ENCODE measurements around the gene KIAA2012.
"Not testable (repeated sequence)": the region's sequence is repeated elsewhere in the genome, so short reads cannot be mapped to it uniquely, and the experiment has no call there.

KIAA2012 gene

DNA sequence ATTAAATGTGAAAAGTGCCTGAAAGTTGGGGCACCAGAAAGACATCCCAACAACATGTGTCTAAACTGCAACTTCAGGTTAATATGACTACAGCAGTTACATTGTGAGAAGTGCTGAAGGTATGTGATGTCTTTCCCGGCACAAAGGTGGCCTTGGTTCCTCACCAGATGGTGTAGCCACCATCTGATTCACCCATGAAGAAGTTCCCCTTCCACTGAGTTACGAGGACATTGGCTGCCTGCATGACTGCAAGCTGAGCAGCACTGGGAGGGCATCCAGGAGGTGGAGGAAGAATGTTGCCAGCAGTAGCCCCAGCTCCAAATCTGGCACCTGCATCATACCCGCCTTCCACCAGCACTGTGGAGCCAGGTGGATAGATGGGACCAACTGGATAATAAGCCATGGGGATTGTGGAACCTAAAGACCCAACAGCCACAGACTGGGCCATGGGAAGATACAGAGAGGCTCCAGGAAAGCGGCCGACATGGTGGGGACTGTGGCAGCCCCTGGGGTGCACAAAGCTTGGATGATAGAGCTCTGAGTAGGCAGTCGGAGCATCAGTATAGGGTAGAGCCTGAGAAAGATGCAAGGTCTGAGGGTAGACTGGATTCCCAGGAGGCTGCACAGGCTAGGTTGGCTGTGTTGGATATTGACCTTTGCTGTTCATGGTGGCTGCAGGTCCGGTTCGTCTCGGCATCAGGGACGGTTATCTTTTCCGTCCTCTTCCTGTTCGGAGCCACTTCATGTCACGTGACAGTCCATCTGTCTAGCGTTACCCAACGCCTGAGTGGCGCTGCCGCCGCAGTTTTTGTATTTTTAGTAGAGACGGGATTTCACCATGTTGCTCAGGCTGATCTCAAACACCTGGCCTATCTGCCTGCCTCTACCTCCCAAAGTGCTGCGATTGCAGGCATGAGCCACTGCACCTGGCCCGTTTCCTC lies 128.4 kb downstream of the KIAA2012 start:
- Histone ChIP-seq H3K36me3 (ENCODE audit: insufficient read depth, low read length) (peaks cover 23% of the 10 kb centered on the region), H3K27ac (ENCODE audit: low read depth, low read length) (no peak overlapping the region), H3K4me3 (ENCODE audit: low read length) (no peak overlapping the region), H3K27me3 (ENCODE audit: insufficient read depth, low read length) (no peaks in the 10 kb centered on the region), H3K4me1 (ENCODE audit: insufficient read depth, low read length) (no peaks in the 10 kb centered on the region), H3K9me3 (ENCODE audit: insufficient read depth, low read depth, low read length) (no peaks in the 10 kb centered on the region), H3K9ac (ENCODE audit: low read depth, low read length) (no peak overlapping the region)
- WGBS: 98% methylated on average over 20 of the region's 21 CpGs

DNA sequence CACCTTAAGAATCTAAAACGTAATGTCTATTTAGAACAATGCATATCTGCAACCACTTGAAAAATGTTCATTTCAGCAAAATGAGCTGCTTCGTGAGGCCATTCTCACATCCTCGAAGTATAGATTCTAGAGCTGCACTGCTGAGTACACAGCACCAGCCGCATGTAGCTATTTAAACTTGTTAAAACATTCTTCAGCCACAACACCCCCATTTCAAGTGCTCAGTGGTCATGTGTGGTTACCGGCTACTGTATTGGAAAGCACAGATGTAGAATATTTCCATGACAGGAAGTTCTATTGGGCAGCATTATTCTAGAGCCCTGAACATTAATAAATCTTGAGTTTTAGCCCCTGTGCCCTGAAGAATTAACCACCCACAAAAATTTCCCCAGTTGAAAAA lies 130.3 kb downstream of the KIAA2012 start:
- Histone ChIP-seq H3K4me3 (ENCODE audit: low read length) (no peak overlapping the region), H3K36me3 (ENCODE audit: insufficient read depth, low read length) (peaks cover 40% of the 10 kb centered on the region), H3K27ac (ENCODE audit: low read depth, low read length) (no peak overlapping the region), H3K4me1 (ENCODE audit: insufficient read depth, low read length) (no peaks in the 10 kb centered on the region), H3K9ac (ENCODE audit: low read depth, low read length) (no peak overlapping the region), H3K9me3 (ENCODE audit: insufficient read depth, low read depth, low read length) (no peaks in the 10 kb centered on the region), H3K27me3 (ENCODE audit: insufficient read depth, low read length) (no peaks in the 10 kb centered on the region)
- WGBS: 97% methylated on average over 5 of the region's 5 CpGs

DNA sequence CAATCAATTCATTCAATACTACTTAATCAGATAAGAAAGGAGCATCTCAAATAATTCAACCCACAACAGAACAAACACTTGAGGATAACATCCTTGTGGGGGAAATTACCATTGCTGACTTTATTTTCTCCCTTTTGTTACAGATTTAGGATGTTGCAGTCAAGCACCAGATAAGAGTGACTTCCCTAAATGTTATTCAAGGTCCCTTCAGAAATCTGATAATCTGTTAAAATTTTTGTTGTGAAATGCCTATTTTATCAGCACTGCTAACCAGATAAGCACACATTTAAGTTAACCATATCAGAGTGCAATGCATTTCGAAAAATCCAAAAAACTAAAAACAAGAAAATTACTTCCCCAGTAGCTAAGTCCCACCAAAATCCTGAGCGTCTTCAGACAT lies 131.8 kb downstream of the KIAA2012 start:
- no peaks in the 10 kb centered on the region for H3K9me3 ChIP-seq (ENCODE audit: insufficient read depth, low read depth, low read length)
- H3K27me3 ChIP-seq (ENCODE audit: insufficient read depth, low read length): no peaks in the 10 kb centered on the region
- H3K27ac ChIP-seq (ENCODE audit: low read depth, low read length): no peak overlapping the region
- no peaks in the 10 kb centered on the region for H3K4me1 ChIP-seq (ENCODE audit: insufficient read depth, low read length)
- H3K4me3 ChIP-seq (ENCODE audit: low read length): no peak overlapping the region
- H3K36me3 ChIP-seq (ENCODE audit: insufficient read depth, low read length): peaks cover 52% of the 10 kb centered on the region
- H3K9ac ChIP-seq (ENCODE audit: low read depth, low read length): no peak overlapping the region
- 93% methylated on average over 2 of the region's 2 CpGs for WGBS

DNA sequence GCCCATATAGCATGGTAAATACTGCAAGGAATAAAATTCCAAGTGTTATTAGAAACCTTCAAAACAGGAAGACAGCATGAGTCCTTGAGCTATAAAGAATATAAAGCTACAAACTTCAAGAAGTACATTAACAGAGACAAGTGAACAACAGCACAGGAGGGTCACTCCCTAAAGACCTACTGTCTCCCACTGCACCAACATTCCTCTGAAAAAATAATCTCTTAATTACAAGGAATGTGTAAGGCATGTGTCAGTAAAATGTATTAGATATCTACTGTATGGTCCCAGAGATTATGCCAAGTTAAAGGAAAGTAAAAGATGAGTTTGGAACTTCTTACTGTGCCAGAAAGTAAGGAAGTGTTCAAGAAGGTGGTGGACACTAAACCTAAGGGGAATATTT lies 135.5 kb downstream of the KIAA2012 start:
- no peak overlapping the region for H3K27ac ChIP-seq (ENCODE audit: low read depth, low read length)
- H3K4me1 ChIP-seq (ENCODE audit: insufficient read depth, low read length): no peaks in the 10 kb centered on the region
- H3K9ac ChIP-seq (ENCODE audit: low read depth, low read length): no peak overlapping the region
- no peaks in the 10 kb centered on the region for H3K27me3 ChIP-seq (ENCODE audit: insufficient read depth, low read length)
- no peaks in the 10 kb centered on the region for H3K9me3 ChIP-seq (ENCODE audit: insufficient read depth, low read depth, low read length)
- no peak overlapping the region for H3K4me3 ChIP-seq (ENCODE audit: low read length)
- peaks cover 79% of the 10 kb centered on the region for H3K36me3 ChIP-seq (ENCODE audit: insufficient read depth, low read length)

DNA sequence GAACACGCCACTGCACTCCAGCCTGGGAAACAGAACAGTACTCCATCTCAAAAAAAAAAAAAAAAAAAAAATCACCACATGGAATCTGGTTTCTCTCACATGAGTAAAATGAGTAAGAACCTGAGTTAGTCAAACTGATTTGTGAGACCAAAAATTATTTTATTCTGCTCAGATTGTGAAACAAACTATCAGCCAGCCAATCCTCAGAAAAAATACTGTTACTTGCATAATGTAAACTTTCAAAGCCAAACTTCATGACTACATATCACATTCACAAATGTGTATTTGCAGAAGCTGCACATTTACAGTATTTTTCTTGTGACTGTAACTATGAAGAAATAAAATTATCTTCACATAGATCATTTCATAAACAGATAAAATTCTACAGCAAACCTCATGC lies 142.1 kb downstream of the KIAA2012 start:
- Histone ChIP-seq H3K27ac (ENCODE audit: low read depth, low read length) (no peak overlapping the region), H3K9ac (ENCODE audit: low read depth, low read length) (no peak overlapping the region), H3K4me1 (ENCODE audit: insufficient read depth, low read length) (no peaks in the 10 kb centered on the region), H3K36me3 (ENCODE audit: insufficient read depth, low read length) (peaks cover 83% of the 10 kb centered on the region), H3K27me3 (ENCODE audit: insufficient read depth, low read length) (no peaks in the 10 kb centered on the region), H3K4me3 (ENCODE audit: low read length) (no peak overlapping the region), H3K9me3 (ENCODE audit: insufficient read depth, low read depth, low read length) (no peaks in the 10 kb centered on the region)
- WGBS: 100% methylated on average over 1 of the region's 1 CpG

DNA sequence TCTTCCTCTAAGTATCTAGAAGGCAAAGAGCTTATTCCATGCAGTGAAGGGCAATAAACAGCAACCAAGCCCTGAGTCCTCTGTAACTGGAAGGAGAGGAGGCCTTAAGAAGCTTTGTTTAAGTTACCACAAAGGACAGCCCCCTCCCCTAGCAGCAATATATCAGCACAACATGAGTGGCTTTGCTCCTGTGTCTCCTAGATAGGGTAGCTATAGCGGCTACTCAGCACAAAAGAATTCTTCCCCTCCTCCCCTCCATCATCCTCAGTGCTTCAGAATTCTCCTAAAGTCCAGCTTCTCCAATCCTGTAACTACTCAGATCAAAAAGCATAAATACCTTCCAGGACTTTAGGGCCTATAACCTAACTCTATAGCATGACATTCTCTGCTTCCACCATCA lies 148.8 kb downstream of the KIAA2012 start:
- Histone ChIP-seq H3K4me3 (ENCODE audit: low read length) (no peak overlapping the region), H3K9me3 (ENCODE audit: insufficient read depth, low read depth, low read length) (no peaks in the 10 kb centered on the region), H3K9ac (ENCODE audit: low read depth, low read length) (peak overlapping the region; percentile 22; the same call in 1 of the 2 replicates), H3K27me3 (ENCODE audit: insufficient read depth, low read length) (no peaks in the 10 kb centered on the region), H3K36me3 (ENCODE audit: insufficient read depth, low read length) (peaks cover 52% of the 10 kb centered on the region), H3K4me1 (ENCODE audit: insufficient read depth, low read length) (peaks cover 8% of the 10 kb centered on the region; the same call in 1 of the 2 replicates), H3K27ac (ENCODE audit: low read depth, low read length) (peak overlapping the region; percentile 32)
- 39% methylated on average over 1 of the region's 1 CpG for WGBS

DNA sequence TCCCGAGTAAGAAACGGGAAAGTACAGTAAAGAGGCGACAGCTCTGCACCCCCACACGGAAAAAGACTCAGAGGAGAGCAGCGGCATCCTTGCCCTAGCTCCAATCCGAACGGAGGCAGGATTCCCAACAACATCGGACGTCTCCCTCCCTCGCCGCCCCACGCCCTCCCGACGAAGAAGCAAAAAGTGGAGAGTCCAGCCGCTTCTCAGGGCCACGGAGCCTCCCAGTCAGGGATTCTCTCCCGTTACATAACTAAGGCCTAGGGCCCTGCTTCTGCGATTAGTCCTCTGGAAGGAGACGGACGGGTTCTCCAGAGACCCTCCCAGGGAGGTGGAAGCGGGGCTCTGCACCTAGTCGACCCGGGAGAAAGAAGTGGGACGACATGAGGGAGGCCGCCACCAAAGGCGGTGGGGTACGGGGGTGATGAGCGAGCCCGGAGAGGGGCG lies 164.8 kb downstream of the KIAA2012 start:
- H3K27me3 ChIP-seq (ENCODE audit: insufficient read depth, low read length): no peaks in the 10 kb centered on the region
- H3K9ac ChIP-seq (ENCODE audit: low read depth, low read length): peak overlapping the region; percentile 93
- peak overlapping the region; percentile 96 for H3K27ac ChIP-seq (ENCODE audit: low read depth, low read length)
- H3K9me3 ChIP-seq (ENCODE audit: insufficient read depth, low read depth, low read length): no peaks in the 10 kb centered on the region
- H3K4me3 ChIP-seq (ENCODE audit: low read length): peak overlapping the region; percentile 93
- H3K4me1 ChIP-seq (ENCODE audit: insufficient read depth, low read length): peaks cover 8% of the 10 kb centered on the region
- peaks cover 7% of the 10 kb centered on the region; the same call in 1 of the 2 replicates for H3K36me3 ChIP-seq (ENCODE audit: insufficient read depth, low read length)
- WGBS: under 1% methylated on average over 30 of the region's 30 CpGs

DNA sequence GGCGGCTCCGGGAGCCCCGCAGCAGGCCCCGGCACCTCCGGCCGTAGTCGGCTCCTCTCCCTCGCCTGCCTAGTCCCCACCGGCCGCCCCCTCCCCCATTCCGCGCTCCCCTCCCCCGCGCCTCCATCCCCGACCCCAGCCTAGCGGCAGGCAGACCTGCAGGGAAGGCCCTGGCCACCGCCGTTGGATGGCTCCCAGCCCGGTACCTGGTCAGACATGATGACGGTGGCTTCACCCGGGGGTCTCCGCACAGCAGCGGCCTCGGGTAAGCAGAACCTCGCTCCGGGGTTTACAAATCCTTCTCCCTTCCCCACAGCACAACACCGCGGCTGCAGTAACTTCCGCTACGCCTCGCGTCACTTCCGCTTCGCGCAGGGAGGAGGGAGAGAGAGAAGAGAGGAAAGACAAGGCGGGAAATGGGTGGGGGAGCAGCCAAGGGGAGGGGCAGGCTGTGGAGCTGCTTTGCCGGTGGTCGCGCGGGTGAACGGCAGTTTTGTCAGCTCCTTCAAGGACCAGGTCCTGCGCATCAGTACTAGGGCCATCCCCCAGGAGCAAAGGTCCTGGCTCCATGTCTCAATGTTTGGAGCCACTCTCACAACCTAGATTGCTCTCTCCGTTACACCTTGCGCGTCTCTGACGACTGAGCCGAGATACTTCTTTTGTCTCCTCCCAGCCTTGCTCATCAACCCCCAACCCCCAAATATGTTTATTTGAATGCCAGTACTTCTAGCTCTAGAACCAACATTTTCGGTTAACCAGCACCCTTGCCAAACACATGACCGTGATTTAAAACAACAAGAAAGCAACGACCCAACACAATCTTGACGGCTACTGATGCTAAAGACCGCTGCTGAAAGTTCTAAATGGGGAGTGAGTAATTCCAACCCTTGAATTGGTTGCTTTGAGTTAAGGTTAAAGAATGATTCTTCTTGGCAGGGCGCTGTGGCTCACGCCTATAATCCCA lies 165.5 kb downstream of the KIAA2012 start, which contains the start of gene SUMO1:
SUMO1 (minus strand) TSS at position 364 of the 964 bp plus-strand sequence; CDS start at position 218, 146 bp downstream.
- Histone ChIP-seq H3K4me1 (ENCODE audit: insufficient read depth, low read length) (peaks cover 8% of the 10 kb centered on the region), H3K9me3 (ENCODE audit: insufficient read depth, low read depth, low read length) (no peaks in the 10 kb centered on the region), H3K36me3 (ENCODE audit: insufficient read depth, low read length) (peaks cover under 1% of the 10 kb centered on the region; the same call in 1 of the 2 replicates), H3K4me3 (ENCODE audit: low read length) (peak within 1 kb of the TSS; percentile 93), H3K27me3 (ENCODE audit: insufficient read depth, low read length) (no peaks in the 10 kb centered on the region), H3K9ac (ENCODE audit: low read depth, low read length) (peak within 1 kb of the TSS; percentile 93), H3K27ac (ENCODE audit: low read depth, low read length) (peak within 1 kb of the TSS; percentile 96)
- WGBS: 6% methylated on average over 48 of the region's 54 CpGs

DNA sequence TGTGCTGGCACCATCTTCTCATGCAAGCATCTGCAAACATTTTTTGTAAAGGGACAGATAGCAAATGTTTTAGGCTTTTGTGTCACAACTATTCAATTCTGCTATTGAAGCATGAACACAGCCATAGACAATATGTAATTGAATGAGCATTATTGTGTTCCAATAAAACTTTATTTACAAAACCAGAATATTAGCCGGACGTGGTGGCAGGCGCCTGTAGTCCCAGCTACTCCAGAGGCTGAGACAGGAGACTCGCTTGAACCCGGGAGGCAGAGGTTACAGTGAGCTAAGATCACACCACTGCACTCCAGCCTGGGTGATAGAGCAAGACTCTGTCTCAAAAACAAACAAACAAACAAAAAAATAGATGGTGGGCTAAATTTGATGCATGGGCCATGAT lies 174.7 kb downstream of the KIAA2012 start:
- not testable (repeated sequence) for H3K9ac ChIP-seq (ENCODE audit: low read depth, low read length); H3K36me3 ChIP-seq (ENCODE audit: insufficient read depth, low read length); H3K27me3 ChIP-seq (ENCODE audit: insufficient read depth, low read length); H3K27ac ChIP-seq (ENCODE audit: low read depth, low read length); H3K4me3 ChIP-seq (ENCODE audit: low read length); H3K9me3 ChIP-seq (ENCODE audit: insufficient read depth, low read depth, low read length)
- peaks cover 15% of the 10 kb centered on the region for H3K4me1 ChIP-seq (ENCODE audit: insufficient read depth, low read length)
- over 99% methylated on average over 5 of the region's 5 CpGs for WGBS

DNA sequence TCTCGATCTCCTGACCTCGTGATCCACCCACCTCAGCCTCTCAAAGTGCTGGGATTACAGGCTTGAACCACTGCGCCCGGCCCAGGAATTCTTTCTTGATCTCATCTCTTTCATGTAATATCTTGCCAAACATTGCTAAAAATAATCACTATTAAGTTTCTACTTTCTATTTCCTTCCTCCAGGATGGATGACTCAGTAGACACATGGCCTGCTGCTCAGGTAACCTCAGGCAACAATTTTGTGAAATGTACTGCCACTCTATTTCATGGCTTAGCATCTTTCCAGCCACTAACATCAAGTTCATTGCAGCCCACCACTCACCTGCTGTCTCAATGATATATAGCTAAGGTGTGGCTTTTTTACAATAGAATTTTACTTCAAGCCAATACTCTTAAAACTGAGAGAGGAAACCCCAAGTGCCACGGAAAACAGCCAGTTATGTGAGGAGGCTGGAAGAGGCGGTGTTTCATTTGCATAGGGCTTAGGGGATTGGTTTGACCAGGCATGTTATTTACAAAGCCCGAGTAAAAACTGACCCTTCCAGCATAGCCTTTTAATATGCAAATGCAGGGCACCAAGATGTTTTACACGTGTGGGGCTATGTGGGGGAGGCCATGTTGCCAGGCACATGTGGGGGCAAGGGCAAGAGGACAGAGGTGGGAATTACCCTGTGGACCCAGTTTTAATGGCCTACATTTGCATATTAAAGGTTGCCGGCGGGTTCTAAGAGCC lies 176.6 kb downstream of the KIAA2012 start:
- Histone ChIP-seq H3K36me3 (ENCODE audit: insufficient read depth, low read length) (no peaks in the 10 kb centered on the region), H3K27me3 (ENCODE audit: insufficient read depth, low read length) (no peaks in the 10 kb centered on the region), H3K9me3 (ENCODE audit: insufficient read depth, low read depth, low read length) (no peaks in the 10 kb centered on the region), H3K4me3 (ENCODE audit: low read length) (peak overlapping the region; percentile 32), H3K27ac (ENCODE audit: low read depth, low read length) (peak overlapping the region; percentile 81), H3K4me1 (ENCODE audit: insufficient read depth, low read length) (peaks cover 15% of the 10 kb centered on the region), H3K9ac (ENCODE audit: low read depth, low read length) (peak overlapping the region; percentile 54)
- 34% methylated on average over 10 of the region's 10 CpGs for WGBS

All from HUES64 (cell line).